NCI-H2081 treated with DMSO at 0.1 percent for 48 hours (cell line): ENCODE data around the gene GNAS.

Source experiments
- DNase-seq: peaks from one replicate; lab custom pipeline; 2025; lab: John Stamatoyannopoulos, UW

The GNAS gene

DNA sequence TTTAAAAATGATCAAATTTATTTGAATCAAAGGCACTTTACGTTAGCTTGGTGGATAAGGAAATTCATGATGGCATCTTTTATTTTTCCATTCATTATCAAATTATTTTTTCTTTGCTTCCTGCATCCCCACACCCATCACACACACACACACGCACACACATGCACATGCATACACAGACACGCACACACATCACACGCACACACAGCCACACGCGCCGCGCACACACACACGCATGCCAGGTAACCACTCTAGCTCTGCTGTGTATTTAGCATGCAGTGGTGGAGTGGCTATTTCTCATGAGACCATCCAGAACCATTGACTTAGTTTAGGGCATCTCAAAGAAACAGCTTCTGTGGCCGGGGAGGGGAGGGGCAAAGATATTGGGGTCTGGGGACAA lies 47.0 kb downstream of the GNAS start:
- DNase-seq: no peak

DNA sequence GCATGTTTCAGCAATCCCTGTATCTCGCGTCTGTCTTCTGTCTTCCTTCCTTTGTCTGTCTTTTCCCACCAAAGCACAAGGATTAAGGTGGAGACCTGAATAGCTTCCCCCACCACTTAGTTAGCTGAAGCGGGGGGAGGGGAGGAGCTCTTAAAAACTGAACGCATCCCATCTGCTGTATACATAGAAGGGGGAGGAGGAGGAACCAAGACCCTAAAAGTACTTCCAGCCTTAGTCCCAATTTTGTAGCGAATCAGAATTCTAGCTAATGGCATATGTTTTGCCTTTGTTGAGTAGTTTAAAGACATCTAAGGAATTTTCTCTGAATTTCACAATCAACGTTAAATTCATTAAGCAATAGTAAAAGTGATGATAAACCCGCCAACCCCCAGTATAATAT lies 47.9 kb downstream of the GNAS start:
- no peak for DNase-seq

DNA sequence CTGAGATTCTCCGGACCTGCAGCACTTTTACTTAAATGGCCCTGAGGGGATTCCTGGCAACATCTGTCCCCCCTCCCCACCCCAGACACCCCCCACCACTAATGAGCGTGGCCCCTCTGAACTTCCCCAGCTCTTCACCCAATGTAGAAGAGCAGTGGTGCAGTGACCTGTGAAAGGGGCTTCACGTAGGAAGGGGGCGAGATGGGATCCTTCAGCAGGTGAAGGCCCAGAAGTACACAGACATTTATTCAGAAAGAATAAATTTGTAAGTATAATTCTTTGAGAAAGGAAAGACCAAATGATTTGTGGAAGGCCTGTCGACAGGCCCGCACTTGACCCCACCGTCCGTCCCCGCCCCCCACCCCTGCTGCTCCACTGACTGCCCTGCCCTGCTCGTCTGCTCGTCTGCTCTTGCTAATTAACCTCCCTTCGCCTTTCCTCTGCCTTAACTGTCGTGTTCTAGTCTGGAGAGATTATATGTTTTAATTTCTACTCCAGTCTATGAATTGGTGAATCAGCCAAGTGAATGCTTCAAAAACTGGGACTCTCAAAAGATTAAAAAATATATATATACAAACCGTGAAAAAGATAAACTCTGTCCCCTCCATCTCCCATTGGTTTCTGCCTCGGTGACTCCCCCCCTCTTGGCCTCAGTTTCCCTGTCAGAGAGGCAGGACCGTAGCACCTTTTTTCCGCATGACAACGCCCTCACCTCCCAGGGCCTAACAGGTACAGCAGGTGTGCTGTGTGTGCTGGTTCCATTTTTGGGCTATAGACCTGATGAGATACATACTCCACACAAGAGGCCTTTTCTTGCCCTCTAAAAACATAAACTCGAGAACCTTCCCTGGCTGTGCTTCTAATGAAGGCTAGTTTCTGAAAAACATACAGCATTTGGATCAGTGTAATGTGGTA lies 49.2 kb downstream of the GNAS start:
- DNase-seq: no peak

DNA sequence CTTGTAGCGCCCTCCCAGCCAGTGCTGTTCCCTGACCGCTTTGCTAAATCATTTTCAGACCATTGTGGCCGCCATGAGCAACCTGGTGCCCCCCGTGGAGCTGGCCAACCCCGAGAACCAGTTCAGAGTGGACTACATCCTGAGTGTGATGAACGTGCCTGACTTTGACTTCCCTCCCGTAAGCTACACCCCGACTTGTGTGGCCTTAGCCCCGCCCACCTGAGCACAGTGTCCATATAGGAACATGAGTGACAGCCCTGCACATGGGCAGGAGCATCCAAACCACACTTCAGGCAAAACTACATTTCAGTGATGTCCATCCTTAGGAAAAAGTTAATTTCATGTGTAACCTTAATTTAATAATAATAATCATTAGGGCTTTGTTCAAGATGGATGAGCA lies 51.1 kb downstream of the GNAS start:
- no peak for DNase-seq

DNA sequence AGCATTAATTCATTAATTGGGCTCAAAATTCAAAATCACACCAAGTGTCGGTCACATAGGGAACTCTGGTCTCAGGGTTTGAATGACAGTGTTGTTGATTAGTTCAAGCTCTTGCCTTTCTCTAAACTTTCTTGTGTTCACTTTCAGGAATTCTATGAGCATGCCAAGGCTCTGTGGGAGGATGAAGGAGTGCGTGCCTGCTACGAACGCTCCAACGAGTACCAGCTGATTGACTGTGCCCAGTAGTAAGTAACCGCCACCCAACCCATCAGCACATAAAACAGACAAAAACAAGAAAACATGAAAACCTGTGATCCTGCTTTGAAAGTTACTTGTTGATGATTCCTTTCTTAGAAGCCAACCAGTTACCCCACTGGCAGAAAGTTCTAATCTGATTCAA lies 52.7 kb downstream of the GNAS start:
- DNase-seq: no peak

DNA sequence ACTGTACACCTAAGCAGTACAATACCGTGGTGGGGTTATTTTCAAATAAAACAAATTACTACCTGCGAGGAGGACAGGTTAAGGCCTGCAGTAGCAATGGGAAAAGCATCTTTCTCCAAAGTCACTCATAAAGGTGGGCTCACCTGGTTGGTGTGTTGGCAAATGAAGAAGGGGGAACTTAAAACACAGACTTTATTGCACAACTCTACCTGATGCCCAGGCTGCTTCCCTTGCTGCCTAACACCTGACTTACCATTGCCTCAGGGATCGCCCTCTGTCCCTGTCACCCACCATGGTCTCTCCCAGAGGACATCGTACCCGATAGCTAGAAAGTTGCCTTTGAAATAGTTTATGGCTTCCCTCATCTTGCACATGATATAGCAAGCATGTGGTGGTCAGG lies 53.6 kb downstream of the GNAS start:
- no peak for DNase-seq

DNA sequence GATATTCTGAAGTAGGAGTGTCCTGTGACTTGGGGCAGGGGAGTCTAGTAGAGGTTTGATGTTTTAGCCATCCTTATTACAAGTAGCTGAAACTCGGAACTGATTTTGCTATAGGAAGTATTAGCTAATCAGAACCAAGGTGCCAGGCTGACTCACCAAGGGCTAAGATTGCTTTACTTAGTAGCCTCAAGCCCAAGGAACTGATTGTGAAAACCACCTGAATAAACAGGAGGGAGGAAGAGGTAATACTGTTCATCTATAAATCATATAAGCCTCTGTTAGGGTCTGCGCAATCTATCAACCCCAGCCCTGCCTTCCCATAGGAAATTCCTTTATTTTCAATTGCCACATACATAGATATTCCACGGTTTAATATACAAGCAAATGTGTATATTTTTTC lies 54.4 kb downstream of the GNAS start:
- DNase-seq: no peak

DNA sequence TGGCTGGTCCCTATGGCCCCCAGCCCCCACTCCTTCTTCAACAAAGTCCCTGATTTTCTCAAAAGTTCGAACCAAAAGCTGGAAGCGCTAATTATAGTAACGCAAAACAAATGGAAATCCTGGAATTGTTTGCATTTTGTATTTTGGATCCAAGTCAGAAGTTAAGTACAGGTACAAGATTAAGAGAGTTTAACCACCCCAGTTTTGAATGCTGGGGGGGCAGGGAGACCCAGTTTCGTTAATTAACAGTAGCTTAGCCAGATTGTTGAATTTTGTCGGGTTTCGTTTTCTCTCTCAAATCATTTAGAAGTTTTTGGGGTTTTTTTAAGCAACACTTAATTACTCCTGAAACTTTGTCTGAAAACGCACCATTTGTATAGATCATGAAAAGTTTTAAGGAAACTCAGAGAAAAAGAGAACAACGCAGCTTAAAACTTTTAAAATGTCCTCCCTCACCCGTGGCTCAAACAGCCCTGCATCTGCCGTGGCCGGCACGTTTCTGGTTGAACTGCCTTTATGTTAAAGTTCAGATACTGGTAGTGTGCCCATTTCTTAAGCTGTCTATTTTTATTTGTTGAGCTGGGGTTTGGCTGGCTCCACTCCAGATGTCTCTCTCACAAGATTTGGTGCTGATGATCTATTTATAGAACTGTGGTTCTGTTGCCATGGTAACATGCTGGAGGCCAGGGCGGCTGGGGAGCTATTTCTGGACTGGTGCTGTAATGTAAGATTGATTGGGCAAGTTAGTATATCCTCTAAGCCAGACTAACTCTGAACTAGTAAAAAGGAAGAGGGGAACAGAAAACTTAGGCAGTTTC lies 55.0 kb downstream of the GNAS start:
- DNase-seq: no peak

DNA sequence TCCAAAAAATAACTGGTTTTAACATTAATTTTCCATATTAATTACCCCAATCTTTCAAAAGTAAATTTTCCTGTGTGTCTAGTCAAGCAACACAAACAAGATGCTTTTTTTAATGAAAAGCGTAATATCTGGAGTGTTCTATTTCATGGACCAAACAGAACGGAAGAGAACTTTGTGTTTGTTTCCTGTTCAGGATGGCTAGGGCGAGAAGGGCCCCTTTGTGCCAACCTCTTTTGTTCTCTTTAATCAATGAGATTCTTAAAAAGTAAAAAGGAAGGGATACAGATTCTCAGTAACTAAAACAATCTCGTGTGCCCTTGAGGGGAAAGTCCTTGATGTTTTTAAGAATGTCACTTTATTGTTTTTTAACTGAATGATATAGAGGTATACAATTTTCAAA lies 55.7 kb downstream of the GNAS start:
- DNase-seq: no peak

DNA sequence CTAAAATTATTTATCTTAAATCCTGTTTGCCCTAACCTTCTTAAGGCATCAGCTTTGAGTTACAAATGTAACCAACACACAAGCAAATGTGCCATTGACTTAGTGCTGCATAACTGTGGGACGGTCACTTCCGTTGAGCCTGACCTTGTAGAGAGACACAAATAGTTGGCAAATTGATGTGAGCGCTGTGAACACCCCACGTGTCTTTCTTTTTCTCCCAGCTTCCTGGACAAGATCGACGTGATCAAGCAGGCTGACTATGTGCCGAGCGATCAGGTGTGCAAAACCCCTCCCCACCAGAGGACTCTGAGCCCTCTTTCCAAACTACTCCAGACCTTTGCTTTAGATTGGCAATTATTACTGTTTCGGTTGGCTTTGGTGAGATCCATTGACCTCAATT lies 56.4 kb downstream of the GNAS start:
- no peak for DNase-seq

DNA sequence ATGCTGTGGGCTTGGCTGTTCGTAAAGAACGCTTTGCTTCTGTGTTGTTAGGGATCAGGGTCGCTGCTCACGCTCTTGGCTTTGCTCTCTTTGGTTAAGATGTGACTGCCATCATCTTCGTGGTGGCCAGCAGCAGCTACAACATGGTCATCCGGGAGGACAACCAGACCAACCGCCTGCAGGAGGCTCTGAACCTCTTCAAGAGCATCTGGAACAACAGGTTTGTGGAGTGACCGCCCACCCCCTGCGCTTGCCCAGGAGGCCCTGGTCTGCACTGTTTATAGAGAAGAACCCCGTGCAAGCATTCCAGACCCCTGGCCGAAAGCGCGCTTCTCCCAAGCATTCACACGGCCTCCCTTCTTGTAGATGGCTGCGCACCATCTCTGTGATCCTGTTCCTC lies 57.1 kb downstream of the GNAS start:
- no peak for DNase-seq

DNA sequence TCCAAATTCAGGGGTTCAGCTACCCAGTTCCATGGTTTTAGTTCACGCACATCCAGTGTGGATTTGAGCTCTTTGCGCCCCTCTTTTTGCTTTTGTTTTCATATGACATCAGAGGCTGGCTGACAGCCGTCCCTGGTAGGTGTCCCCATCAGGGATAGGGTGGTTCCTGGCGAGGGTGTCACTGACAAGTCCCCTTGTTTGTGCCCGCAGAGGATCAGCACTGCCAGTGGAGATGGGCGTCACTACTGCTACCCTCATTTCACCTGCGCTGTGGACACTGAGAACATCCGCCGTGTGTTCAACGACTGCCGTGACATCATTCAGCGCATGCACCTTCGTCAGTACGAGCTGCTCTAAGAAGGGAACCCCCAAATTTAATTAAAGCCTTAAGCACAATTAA lies 58.0 kb downstream of the GNAS start:
- DNase-seq: no peak

DNA sequence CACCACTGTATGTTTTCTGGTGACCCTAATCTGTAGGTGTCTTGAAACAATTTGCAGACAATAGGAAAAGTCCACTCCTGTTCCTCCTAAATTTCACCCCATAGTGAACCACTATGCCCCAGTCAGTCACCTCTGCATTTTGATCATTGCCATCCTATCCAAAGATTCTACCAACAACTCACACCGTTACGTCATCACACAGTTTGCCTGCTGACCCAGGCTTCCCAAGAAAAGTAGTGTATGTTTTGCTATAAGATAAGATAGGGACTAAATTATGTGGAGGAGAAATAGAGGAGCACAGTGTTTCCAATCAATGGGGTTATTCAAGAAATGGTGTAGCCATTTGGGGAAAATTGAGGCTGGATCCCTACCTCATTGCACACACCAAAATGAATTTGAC lies 58.8 kb downstream of the GNAS start:
- no peak for DNase-seq

DNA sequence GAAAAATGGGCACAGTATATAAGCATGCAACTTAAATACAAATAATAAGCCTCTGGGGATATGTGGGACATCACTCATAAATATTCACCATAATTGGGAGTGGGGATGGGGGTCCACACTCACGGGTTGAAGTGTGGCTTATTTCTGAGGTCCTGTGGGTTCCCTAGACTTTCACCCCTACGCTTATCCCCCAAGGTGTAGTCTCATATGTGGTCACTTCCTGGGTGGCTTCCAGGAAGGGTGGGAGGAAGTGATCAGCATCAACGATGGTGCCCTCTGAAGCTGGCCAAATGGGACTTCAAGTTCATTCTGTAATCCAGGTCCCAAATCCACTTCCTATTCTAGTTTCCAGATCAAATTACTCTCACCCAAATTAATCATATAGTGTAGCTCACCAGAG lies 59.5 kb downstream of the GNAS start:
- no peak for DNase-seq

DNA sequence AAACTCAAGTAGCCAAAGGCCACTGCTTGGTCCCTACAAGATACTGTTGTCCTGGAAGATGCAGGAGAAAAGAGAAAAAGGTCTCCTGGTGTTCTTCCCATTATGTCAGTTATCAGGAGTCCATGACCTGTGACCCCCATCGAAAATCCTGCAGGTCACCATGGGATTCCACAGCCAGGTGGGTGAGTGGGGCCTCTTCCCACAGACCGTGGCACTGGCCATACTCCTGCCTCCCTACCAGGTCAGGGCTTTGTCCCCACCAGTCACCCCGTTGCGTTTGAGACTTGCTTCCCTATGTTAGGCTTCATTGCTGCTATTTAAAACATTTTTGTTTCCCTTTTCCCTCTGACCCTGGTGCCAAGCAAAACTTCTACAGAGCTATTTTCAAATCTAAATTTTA lies 60.6 kb downstream of the GNAS start:
- no peak for DNase-seq

DNA sequence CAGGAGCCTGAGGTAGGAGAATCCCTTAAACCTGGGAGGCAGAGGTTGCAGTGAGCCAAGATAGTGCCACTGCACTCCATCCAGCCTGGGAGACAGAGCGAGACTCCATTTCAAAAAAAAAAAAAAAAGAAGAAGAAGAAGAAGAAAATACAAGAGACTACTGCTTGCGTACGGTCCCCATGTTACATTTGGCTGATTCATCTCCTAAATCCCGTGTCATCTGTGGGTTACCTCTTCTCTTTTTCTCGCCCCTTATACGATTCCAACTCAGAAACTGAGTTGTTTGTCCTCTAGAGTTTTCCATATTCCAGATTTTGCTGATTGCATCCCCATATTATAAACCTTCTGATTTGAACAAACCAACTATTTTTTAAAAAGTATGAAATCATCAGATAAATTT lies 66.1 kb downstream of the GNAS start:
- DNase-seq: no peak

DNA sequence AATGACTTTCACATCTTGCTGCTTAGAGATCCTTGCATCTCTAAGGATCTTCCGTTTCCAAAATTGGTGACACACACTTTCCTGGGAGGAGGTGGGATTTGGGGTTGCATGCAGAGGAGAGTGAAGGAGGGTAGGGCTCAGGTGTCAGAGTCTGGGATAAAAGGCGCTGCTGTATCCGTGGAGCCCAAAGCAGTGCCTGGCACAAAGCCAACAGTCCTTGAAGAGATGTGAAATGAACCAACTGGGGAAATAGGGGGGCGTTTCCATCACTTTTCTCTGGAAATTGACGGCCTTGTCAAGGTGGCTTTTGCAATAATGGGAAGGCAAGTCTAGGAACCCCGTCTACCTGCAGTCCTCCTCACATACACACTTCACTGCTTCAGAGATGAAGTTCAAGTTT lies 69.0 kb downstream of the GNAS start:
- no peak for DNase-seq

DNA sequence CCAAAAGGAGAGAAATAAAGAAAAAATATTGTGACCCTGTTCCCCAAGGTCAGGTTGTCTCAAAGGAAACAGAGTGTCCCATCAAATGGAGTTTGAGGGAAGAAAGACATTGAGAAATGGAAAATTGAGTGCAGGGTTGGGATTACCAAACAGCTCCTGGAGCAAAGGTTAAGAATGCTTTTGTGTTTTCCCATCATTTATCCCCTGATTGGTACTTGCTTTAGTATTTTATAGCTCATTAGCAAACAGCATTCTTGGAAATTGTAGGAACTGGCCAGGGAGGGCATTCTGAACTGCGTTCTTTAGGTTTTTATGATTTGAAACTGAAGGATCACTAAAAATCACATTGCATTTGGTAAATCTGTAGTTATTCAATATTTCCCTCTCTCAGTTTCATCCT lies 69.5 kb downstream of the GNAS start:
- DNase-seq: no peak

DNA sequence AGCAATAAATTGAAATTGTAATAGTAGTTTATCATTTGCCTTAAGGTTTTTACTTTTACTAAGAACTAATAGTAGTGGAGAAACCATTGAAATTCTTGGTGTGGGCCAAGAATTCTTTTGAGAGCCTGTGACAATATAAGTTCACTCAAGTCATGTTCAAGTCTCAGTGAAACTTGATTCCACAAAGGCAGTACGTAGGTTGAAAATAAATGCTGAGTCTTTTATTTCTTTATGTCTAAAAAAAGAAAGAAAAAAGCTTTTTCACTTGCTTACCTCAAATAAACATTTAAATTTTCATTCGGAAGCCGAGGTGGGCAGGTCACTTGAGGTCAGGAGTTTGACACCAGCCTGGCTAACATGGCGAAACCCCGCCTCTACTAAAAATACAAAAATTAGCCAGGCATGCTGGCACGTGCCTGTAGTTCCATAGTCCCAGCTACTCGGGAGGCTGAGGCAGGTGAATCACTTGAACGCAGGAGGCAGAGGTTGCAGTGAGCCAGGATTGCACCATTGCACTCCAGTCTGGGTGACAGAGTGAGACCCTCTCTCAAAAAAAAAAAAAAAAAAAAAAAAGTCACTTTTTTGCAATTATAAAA lies 70.7 kb downstream of the GNAS start:
- no peak for DNase-seq

DNA sequence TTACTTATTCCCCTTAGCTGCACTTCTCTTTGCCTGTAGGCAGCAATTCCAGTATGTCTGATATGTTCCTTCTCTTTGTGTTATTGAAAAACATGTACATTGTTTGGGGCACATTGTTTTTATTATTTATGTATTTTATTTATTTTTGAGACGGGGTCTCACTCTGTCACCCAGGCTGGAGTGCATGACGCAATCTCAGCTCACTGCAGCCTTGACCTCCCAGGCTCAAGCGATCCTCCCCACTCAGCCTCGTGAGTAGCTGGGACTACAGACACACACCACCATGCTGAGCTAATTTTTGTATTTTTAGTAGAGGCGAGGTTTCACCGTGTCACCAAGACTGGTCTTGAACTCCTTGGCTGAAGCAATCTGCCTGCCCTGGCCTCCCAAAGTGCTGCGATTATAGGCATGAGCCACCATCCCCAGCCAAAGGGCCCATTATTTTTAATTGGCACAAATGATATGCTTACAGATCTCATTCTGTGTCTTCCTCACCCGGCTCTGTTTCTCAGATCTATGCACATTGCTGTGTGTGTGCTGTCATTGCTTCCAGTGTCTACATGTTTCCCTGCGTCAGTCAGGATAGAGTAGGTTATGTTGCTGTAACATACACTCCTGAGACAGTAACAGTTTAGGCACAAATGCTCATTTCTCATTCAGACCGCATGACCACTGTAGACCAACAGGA lies 74.4 kb downstream of the GNAS start:
- no peak for DNase-seq

DNA sequence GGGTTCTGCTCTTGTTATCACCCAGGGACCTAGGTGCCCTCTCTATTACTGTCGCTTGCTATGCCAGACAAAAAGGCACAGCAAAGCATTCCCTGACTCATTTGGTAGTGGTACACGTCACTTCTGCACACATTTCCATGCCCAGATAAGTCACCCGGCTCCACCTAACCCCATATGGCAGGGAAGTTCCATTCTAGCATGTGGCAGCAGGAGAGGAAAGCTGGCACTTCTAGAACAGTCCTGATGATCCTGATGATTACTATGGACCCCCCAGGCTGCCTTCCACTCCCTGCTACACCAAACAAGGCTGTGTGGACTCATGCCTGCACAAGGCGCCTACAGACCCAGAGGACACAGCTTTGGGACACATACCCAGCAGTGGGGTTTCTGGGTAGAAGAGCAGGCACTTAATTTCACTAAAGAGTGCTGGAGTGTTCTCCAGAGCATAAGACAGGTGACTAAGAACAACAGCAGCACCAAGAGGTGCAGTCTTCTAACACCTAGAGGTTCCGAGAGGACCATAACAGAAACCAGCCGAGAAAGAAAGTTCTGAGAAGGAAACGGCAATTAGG lies 75.1 kb downstream of the GNAS start:
- DNase-seq: no peak

DNA sequence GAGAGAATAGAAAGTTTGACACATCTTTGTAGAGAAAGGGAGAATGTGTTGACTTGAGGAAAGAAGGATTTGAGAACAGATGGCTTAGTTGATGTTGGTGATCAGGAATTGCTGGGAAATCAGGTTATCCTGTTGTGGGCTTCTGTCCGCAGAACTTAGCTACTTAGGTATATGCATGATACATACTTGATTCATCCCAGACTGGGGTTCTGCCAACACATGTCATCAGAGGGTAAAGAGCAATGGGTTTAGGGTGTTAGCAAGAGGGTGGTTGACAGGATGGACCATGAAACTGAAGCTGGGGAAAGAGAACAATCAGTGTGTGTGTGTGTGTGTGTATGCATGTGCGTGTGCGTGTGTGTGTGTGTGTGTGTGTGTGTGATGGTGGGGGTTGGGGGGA lies 78.0 kb downstream of the GNAS start:
- DNase-seq: no peak
